ENCODE measurements around the gene ZNF552. TPM values are rescaled to one million over a fixed set of nuclear protein-coding genes. Genes with fewer than 3 reads are reported as not detected.

Gene ZNF552
- total and polyA plus RNA-seq, 2 experiments from 2014 or later: 12.9 to 26.7 TPM

DNA sequence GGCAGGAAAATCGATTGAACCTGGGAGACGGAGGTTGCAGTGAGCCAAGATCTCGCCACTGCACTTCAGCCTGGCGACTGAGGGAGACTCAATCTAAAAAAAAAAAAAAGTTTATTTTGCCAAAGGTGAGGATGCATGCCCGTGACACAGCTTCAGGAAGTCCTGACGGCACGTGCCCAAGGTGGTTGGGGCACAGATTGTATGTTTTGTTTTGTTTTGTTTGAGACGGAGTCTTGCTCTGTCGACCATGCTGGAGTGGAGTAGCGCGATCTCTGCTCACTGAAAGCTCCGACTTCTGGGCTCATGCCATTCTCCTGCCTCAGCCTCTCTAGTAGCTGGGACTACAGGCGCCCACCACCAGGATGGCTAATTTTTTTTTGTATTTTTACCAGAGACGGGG lies 3.3 kb upstream of the ZNF552 start:
- DNase-seq (ENCODE audit: low spot score): no peak
- H4K20me1 ChIP-seq (ENCODE audit: insufficient read depth, poor library complexity, severe bottlenecking): no peaks in the 10 kb centered on the region
- H3K9me3 ChIP-seq (ENCODE audit: low read depth): no peaks in the 10 kb centered on the region
- no peak overlapping the region for H2AFZ ChIP-seq
- H3K36me3 ChIP-seq (replicated peaks; ENCODE audit: insufficient read depth, low read depth): no peaks in the 10 kb centered on the region
- H3K79me2 ChIP-seq: peaks cover 59% of the 10 kb centered on the region
- 94% methylated on average over 14 of the region's 14 CpGs for WGBS (ENCODE audit: low lambda C conversion rate, missing lambda C conversion rate)
- H3K9me2 ChIP-seq (replicated peaks; ENCODE audit: insufficient read depth): no peaks in the 10 kb centered on the region
- H3K27ac ChIP-seq: no peak overlapping the region
- TF ChIP-seq, protein P1, sequence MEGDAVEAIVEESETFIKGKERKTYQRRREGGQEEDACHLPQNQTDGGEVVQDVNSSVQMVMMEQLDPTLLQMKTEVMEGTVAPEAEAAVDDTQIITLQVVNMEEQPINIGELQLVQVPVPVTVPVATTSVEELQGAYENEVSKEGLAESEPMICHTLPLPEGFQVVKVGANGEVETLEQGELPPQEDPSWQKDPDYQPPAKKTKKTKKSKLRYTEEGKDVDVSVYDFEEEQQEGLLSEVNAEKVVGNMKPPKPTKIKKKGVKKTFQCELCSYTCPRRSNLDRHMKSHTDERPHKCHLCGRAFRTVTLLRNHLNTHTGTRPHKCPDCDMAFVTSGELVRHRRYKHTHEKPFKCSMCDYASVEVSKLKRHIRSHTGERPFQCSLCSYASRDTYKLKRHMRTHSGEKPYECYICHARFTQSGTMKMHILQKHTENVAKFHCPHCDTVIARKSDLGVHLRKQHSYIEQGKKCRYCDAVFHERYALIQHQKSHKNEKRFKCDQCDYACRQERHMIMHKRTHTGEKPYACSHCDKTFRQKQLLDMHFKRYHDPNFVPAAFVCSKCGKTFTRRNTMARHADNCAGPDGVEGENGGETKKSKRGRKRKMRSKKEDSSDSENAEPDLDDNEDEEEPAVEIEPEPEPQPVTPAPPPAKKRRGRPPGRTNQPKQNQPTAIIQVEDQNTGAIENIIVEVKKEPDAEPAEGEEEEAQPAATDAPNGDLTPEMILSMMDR (IDR thresholded peaks at IDR 0.05; ENCODE audit: poor library complexity): no peak
- TF ChIP-seq EZH2phosphoT487 (IDR thresholded peaks at IDR 0.05; ENCODE audit: low read depth, severe bottlenecking, unreplicated experiment) (no peak), EZH2 (IDR thresholded peaks at IDR 0.05; ENCODE audit: borderline replicate concordance) (no peak)
- H3K4me2 ChIP-seq: no peak overlapping the region
- H3K4me3 ChIP-seq: no peak overlapping the region
- H3K4me1 ChIP-seq (ENCODE audit: insufficient read depth): peaks cover 32% of the 10 kb centered on the region
- H3K27me3 ChIP-seq: no peaks in the 10 kb centered on the region

DNA sequence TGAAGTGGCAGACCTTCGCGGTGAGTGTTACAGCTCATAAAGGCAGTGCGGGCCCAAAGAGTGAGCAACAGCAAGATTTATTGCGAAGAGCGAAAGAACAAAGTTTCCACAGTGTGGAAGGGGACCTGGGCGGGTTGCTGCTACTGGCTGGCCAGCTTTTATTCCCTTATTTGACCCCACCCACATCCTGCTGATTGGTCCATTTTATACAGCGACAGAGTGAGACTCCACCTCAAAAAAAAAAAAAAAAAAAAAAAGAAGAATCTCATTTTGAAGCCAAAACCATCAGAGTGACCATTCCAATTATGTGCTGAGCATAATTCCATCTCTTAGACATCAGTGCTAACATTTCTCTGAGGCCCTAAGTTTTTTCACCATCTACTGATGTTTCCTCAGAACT lies 1.9 kb upstream of the ZNF552 start:
- no peaks in the 10 kb centered on the region for H3K27me3 ChIP-seq
- H4K20me1 ChIP-seq (ENCODE audit: insufficient read depth, poor library complexity, severe bottlenecking): no peaks in the 10 kb centered on the region
- H3K9me3 ChIP-seq (ENCODE audit: low read depth): no peaks in the 10 kb centered on the region
- H3K36me3 ChIP-seq (replicated peaks; ENCODE audit: insufficient read depth, low read depth): no peaks in the 10 kb centered on the region
- peaks cover 30% of the 10 kb centered on the region for H3K4me1 ChIP-seq (ENCODE audit: insufficient read depth)
- TF ChIP-seq EZH2 (IDR thresholded peaks at IDR 0.05; ENCODE audit: borderline replicate concordance): no peak
- no peak for TF ChIP-seq EZH2phosphoT487 (IDR thresholded peaks at IDR 0.05; ENCODE audit: low read depth, severe bottlenecking, unreplicated experiment)
- TF ChIP-seq, protein P1 (IDR thresholded peaks at IDR 0.05; ENCODE audit: poor library complexity): no peak
- H3K79me2 ChIP-seq: peaks cover 57% of the 10 kb centered on the region
- no peak overlapping the region for H3K27ac ChIP-seq
- no peak for DNase-seq (ENCODE audit: low spot score)
- H3K9me2 ChIP-seq (replicated peaks; ENCODE audit: insufficient read depth): no peaks in the 10 kb centered on the region
- WGBS (ENCODE audit: low lambda C conversion rate, missing lambda C conversion rate): 87% methylated on average over 6 of the region's 7 CpGs
- no peak overlapping the region for H3K4me3 ChIP-seq
- no peak overlapping the region for H2AFZ ChIP-seq
- no peak overlapping the region for H3K4me2 ChIP-seq

- TF ChIP-seq EZH2phosphoT487 (IDR thresholded peaks at IDR 0.05; ENCODE audit: low read depth, severe bottlenecking, unreplicated experiment): no peak
- TF ChIP-seq, protein P1 (IDR thresholded peaks at IDR 0.05; ENCODE audit: poor library complexity): no peak
- peak overlapping the region; percentile 74 for H3K27ac ChIP-seq
- H3K4me1 ChIP-seq (ENCODE audit: insufficient read depth): peaks cover 21% of the 10 kb centered on the region
- no peak overlapping the region for H2AFZ ChIP-seq
- no peaks in the 10 kb centered on the region for H4K20me1 ChIP-seq (ENCODE audit: insufficient read depth, poor library complexity, severe bottlenecking)
- 70% methylated on average over 17 of the region's 17 CpGs for WGBS (ENCODE audit: low lambda C conversion rate, missing lambda C conversion rate)
- H3K4me2 ChIP-seq: peak overlapping the region; percentile 76
- DNase-seq (ENCODE audit: low spot score): no peak
- H3K4me3 ChIP-seq: no peak overlapping the region
- H3K36me3 ChIP-seq (replicated peaks; ENCODE audit: insufficient read depth, low read depth): no peaks in the 10 kb centered on the region
- H3K27me3 ChIP-seq: no peaks in the 10 kb centered on the region
- H3K9me2 ChIP-seq (replicated peaks; ENCODE audit: insufficient read depth): no peaks in the 10 kb centered on the region
- peaks cover 48% of the 10 kb centered on the region for H3K79me2 ChIP-seq
- no peaks in the 10 kb centered on the region for H3K9me3 ChIP-seq (ENCODE audit: low read depth)
These were observed 748 bp upstream of the ZNF552 start for GRCh38 chr19:57815247-57816075.

All from hepatocyte (in vitro differentiated cells).